Stomach (tissue), 4 donors: ENCODE data around the gene ARID1B.

Experiments used
- POLR2A ChIP-seq, 4 donors: fragments of 450-650 bp; IDR thresholded peaks; one replicate each; pipeline ENCODE4 v1.6.1; 2016; ENCODE audit warnings: antibody characterized with exemption in 4 of 4, control low read depth in 2 of 4, mild to moderate bottlenecking in 1 of 4, moderate library complexity in 1 of 4
- POLR2AphosphoS5 ChIP-seq, 3 donors: sonication (generic); formaldehyde crosslinking; IDR thresholded peaks; one replicate each; pipeline ENCODE4 v1.6.1; 2016; ENCODE audit warnings: antibody characterized with exemption in 3 of 3
- TF ChIP-seq, protein P1 (sequence below), 7 experiments: fragments of 450-650 bp in 4 of 7; fragments of 200-600 bp in 3 of 7; sonication (generic) in 3 of 7; IDR thresholded peaks; one replicate each; pipeline ENCODE4 v1.5.1; 2016 to 2019; ENCODE audit warnings: antibody characterized with exemption in 7 of 7, control low read depth in 2 of 7, mild to moderate bottlenecking in 1 of 7

DNA sequence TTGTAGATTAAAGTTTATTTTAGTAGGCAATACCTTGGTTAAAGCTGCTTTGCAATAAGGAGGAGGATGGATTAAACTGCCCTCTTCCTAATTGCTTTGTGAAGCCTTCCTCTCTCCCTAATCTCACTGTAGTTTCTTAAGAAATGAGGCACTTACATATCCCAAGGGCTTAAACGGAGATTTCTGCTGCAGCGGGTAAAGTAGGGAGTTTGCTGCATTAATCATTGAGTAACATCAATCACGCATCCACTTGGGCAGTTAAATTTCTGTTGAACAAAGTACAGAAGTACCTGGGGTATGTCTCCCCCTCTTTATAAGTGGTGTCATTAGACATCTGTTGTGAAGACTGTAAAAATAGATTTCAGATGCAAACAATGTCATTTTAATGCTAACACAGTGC is 29.5 kb upstream of the ARID1B start:
- TF ChIP-seq, protein P1, sequence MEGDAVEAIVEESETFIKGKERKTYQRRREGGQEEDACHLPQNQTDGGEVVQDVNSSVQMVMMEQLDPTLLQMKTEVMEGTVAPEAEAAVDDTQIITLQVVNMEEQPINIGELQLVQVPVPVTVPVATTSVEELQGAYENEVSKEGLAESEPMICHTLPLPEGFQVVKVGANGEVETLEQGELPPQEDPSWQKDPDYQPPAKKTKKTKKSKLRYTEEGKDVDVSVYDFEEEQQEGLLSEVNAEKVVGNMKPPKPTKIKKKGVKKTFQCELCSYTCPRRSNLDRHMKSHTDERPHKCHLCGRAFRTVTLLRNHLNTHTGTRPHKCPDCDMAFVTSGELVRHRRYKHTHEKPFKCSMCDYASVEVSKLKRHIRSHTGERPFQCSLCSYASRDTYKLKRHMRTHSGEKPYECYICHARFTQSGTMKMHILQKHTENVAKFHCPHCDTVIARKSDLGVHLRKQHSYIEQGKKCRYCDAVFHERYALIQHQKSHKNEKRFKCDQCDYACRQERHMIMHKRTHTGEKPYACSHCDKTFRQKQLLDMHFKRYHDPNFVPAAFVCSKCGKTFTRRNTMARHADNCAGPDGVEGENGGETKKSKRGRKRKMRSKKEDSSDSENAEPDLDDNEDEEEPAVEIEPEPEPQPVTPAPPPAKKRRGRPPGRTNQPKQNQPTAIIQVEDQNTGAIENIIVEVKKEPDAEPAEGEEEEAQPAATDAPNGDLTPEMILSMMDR (IDR thresholded peaks at IDR 0.05): no peak
- TF ChIP-seq POLR2A (IDR thresholded peaks at IDR 0.05) (no peak), POLR2AphosphoS5 (IDR thresholded peaks at IDR 0.05) (no peak)
